OCI-M1 (cell line): ENCODE measurements around the gene ZNF35.

Experiments used
- DNase-seq: peaks from one replicate; lab custom pipeline; 2025; lab: John Stamatoyannopoulos, UW

The ZNF35 gene

DNA sequence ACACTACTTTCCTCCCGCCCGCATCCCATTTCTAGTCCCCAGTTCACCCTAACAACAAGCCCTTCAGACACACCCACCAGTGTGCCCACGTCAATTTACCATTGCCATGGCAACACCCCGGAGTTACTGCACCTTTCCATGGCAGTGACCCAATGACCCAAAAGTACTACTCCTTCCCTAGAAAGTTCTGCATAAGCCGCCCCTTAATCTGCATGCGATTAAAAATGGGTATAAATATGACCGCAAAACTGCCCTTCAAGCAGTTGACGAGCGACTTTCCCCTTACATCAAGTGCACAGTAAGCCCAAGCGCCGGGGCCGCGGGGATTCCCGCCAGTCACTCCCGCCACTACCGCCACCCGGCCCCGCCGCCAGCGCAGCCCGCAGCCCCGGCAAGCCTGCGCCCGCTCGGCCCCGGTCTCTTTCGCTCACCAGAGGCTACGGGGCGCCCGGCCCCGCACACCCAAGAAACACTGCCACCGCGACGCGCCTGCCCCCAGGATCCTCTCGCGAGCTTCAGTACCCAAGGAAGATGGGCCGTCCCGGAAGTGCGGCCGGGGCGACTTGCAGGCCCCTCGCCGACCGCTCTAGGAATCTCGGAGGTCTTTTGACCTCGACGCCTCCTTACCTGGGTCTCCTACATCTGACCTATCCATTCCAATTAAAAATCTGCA lies 36.7 kb downstream of the ZNF35 start:
- peak; percentile 86 for DNase-seq

GRCh38 chr3:44687898-44688297 lies 39.4 kb downstream of the ZNF35 start:
- no peak for DNase-seq
